Measurements from ENCODE around the gene CEACAM1.
"Not testable (repeated sequence)": the region's sequence is repeated elsewhere in the genome, so short reads cannot be mapped to it uniquely, and the experiment has no call there.

CEACAM1 gene

GRCh38 chr19:42547929-42548328 lies 19.6 kb upstream of the CEACAM1 start:
- DNase-seq: no peak

- no peak for DNase-seq
Observed at GRCh38 chr19:42546831-42547500, 18.7 kb upstream of the CEACAM1 start.

GRCh38 chr19:42544146-42544545 lies 15.9 kb upstream of the CEACAM1 start:
- no peak for DNase-seq

GRCh38 chr19:42542791-42543190 lies 14.5 kb upstream of the CEACAM1 start:
- no peak for DNase-seq

GRCh38 chr19:42540071-42540553 lies 11.8 kb upstream of the CEACAM1 start:
- DNase-seq: no peak

GRCh38 chr19:42538841-42539709 lies 10.8 kb upstream of the CEACAM1 start:
- DNase-seq: no peak

GRCh38 chr19:42535276-42535675 lies 7.0 kb upstream of the CEACAM1 start:
- not testable (repeated sequence) for DNase-seq

- no peak for DNase-seq
Observed at GRCh38 chr19:42534391-42534790, 6.1 kb upstream of the CEACAM1 start.

- no peak for DNase-seq
Observed at GRCh38 chr19:42532891-42533290, 4.6 kb upstream of the CEACAM1 start.

GRCh38 chr19:42531313-42531712 lies 3.0 kb upstream of the CEACAM1 start:
- no peak for DNase-seq

GRCh38 chr19:42529248-42529764 lies 1.0 kb upstream of the CEACAM1 start:
- peak; percentile 73 for DNase-seq

- DNase-seq: no peak
Observed at GRCh38 chr19:42524943-42525342, 3.3 kb downstream of the CEACAM1 start.

- DNase-seq: no peak
Observed at GRCh38 chr19:42524250-42524649, 4.0 kb downstream of the CEACAM1 start.

- not testable (repeated sequence) for DNase-seq
Observed at GRCh38 chr19:42522262-42522661, 6.0 kb downstream of the CEACAM1 start.

GRCh38 chr19:42521346-42522030 lies 6.8 kb downstream of the CEACAM1 start:
- no peak for DNase-seq

- no peak for DNase-seq
Observed at GRCh38 chr19:42519108-42519507, 9.2 kb downstream of the CEACAM1 start.

- DNase-seq: no peak
Observed at GRCh38 chr19:42516771-42517170, 11.5 kb downstream of the CEACAM1 start.

- DNase-seq: no peak
Observed at GRCh38 chr19:42515241-42515832, 12.9 kb downstream of the CEACAM1 start.

GRCh38 chr19:42514449-42514848 lies 13.8 kb downstream of the CEACAM1 start:
- DNase-seq: peak; percentile 19

- no peak for DNase-seq
Observed at GRCh38 chr19:42512743-42513304, 15.5 kb downstream of the CEACAM1 start.

GRCh38 chr19:42512130-42512636 lies 16.1 kb downstream of the CEACAM1 start:
- no peak for DNase-seq

- no peak for DNase-seq
Observed at GRCh38 chr19:42511340-42511739, 16.9 kb downstream of the CEACAM1 start.

Measured in activated CD4-positive, alpha-beta T cell treated with anti-CD3 and anti-CD28 coated beads, Interleukin-2, amount 50 U/mL, for 16 hours (primary cell).